ENCODE data around the gene APBB2. TPM values are rescaled to one million over a fixed set of nuclear protein-coding genes. Genes with fewer than 3 reads are reported as not detected.

The APBB2 gene
- polyA plus RNA-seq, 3 donors = 0.15 to 0.33 TPM; not detected in 1

DNA sequence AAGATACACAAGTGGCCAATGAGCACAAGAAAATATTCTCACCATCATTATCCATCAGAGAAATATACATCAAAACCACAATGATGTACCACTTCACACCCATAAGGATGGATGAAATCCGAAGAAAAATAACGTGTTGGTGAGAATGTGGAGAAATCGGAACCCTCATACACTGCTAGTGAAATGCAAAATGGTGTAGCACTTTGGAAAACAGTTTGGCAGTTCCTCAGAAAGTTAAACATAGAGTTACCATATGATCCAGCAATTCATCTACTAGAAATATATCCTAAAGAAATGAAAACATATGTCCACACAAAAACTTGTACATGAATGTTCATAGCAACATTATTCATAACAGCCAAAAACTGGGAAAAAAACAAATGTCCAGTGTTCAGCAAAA is 18.5 kb upstream of the APBB2 start:
- H3K27ac ChIP-seq (ENCODE audit: low read depth in 1 of 2, low read length in 2 of 2) = no peak overlapping the region
- no peaks in the 10 kb centered on the region for H3K36me3 Mint-ChIP-seq
- no peaks in the 10 kb centered on the region for H3K4me1 ChIP-seq (ENCODE audit: control insufficient read depth in 1 of 2, insufficient read depth in 2 of 2, low read length in 2 of 2)
- intact Hi-C loops (cut with micrococcal nuclease) = no loop called here
- TF ChIP-seq, protein P1, sequence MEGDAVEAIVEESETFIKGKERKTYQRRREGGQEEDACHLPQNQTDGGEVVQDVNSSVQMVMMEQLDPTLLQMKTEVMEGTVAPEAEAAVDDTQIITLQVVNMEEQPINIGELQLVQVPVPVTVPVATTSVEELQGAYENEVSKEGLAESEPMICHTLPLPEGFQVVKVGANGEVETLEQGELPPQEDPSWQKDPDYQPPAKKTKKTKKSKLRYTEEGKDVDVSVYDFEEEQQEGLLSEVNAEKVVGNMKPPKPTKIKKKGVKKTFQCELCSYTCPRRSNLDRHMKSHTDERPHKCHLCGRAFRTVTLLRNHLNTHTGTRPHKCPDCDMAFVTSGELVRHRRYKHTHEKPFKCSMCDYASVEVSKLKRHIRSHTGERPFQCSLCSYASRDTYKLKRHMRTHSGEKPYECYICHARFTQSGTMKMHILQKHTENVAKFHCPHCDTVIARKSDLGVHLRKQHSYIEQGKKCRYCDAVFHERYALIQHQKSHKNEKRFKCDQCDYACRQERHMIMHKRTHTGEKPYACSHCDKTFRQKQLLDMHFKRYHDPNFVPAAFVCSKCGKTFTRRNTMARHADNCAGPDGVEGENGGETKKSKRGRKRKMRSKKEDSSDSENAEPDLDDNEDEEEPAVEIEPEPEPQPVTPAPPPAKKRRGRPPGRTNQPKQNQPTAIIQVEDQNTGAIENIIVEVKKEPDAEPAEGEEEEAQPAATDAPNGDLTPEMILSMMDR (IDR thresholded peaks at IDR 0.05) = no peak
- no peak overlapping the region for H2AFZ ChIP-seq (ENCODE audit: insufficient read depth, low read depth, low read length, poor library complexity, severe bottlenecking)
- no peaks in the 10 kb centered on the region for H3K9me3 ChIP-seq (replicated peaks in 1 of 2; ENCODE audit: control insufficient read depth in 1 of 2, insufficient read depth in 1 of 2, low read length in 2 of 2)
- H3K9ac ChIP-seq (ENCODE audit: insufficient read depth, low read length, poor library complexity, severe bottlenecking) = no peak overlapping the region
- no peak for DNase-seq
- no peaks in the 10 kb centered on the region for H3K36me3 ChIP-seq (replicated peaks in 1 of 2; ENCODE audit: control insufficient read depth in 1 of 2, insufficient read depth in 2 of 2, low read length in 2 of 2)
- H3K27ac Mint-ChIP-seq = no peak overlapping the region
- H3K4me2 ChIP-seq (replicated peaks; ENCODE audit: extremely low read depth, low read length, poor library complexity, severe bottlenecking) = no peak overlapping the region
- peaks cover 0 to 2% (median 0%) of the 10 kb centered on the region in 7 donors for H3K9me3 Mint-ChIP-seq
- peaks cover 2 to 10% (median 6%) of the 10 kb centered on the region in 3 donors for H3K27me3 Mint-ChIP-seq (ENCODE audit: low read depth in 3 of 3)
- H3K4me3 Mint-ChIP-seq = no peak overlapping the region
- WGBS (ENCODE audit: insufficient coverage) = no CpG with 5 or more reads among the region's 3 CpGs
- no peak overlapping the region for H3K4me3 ChIP-seq (replicated peaks in 1 of 3; ENCODE audit: low read depth in 2 of 3, low read length in 3 of 3)
- H3K27me3 ChIP-seq (ENCODE audit: control insufficient read depth in 2 of 2, insufficient read depth in 2 of 2, low read length in 2 of 2) = no peaks in the 10 kb centered on the region
- H4K20me1 ChIP-seq (ENCODE audit: insufficient read depth, low read length) = no peaks in the 10 kb centered on the region
- H3K79me2 ChIP-seq (ENCODE audit: insufficient read depth, low read length) = no peaks in the 10 kb centered on the region
- H3K4me1 Mint-ChIP-seq = peaks cover 5% of the 10 kb centered on the region

DNA sequence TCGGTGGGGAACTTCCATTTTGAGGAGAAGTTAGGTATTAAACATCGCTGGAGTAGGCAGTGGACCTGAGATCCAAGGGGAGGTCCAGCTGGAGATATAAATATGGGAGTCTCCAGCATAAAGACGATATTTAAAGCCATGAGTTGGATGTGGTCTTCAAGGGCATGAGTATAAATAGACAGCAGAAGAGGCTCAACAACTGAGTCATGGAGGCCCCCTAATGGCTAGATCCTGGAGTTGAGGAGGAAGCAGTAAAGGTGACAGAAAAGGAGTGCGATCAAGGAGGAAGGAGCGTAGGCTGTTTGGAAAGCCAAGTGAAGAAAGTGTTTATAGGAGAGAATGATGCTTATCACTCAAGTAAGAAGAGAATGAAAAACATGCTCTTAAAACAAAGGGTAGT is 18.1 kb upstream of the APBB2 start:
- H2AFZ ChIP-seq (ENCODE audit: insufficient read depth, low read depth, low read length, poor library complexity, severe bottlenecking) = no peak overlapping the region
- Mint-ChIP-seq H3K36me3 (no peaks in the 10 kb centered on the region), H3K4me3 (no peak overlapping the region), H3K9me3 (peaks cover 0 to 2% (median 0%) of the 10 kb centered on the region in 7 donors), H3K27ac (no peak overlapping the region), H3K4me1 (peaks cover 5% of the 10 kb centered on the region), H3K27me3 (ENCODE audit: low read depth in 3 of 3) (peaks cover 2 to 10% (median 6%) of the 10 kb centered on the region in 3 donors)
- H3K4me2 ChIP-seq (replicated peaks; ENCODE audit: extremely low read depth, low read length, poor library complexity, severe bottlenecking) = no peak overlapping the region
- TF ChIP-seq, protein P1 (IDR thresholded peaks at IDR 0.05) = no peak
- intact Hi-C loops (cut with micrococcal nuclease) = no loop called here
- H3K27ac ChIP-seq (ENCODE audit: low read depth in 1 of 2, low read length in 2 of 2) = no peak overlapping the region
- no peak overlapping the region for H3K9ac ChIP-seq (ENCODE audit: insufficient read depth, low read length, poor library complexity, severe bottlenecking)
- H3K9me3 ChIP-seq (replicated peaks in 1 of 2; ENCODE audit: control insufficient read depth in 1 of 2, insufficient read depth in 1 of 2, low read length in 2 of 2) = no peaks in the 10 kb centered on the region
- no peaks in the 10 kb centered on the region for H3K36me3 ChIP-seq (replicated peaks in 1 of 2; ENCODE audit: control insufficient read depth in 1 of 2, insufficient read depth in 2 of 2, low read length in 2 of 2)
- H3K4me1 ChIP-seq (ENCODE audit: control insufficient read depth in 1 of 2, insufficient read depth in 2 of 2, low read length in 2 of 2) = no peaks in the 10 kb centered on the region
- no peaks in the 10 kb centered on the region for H4K20me1 ChIP-seq (ENCODE audit: insufficient read depth, low read length)
- DNase-seq = no peak
- H3K79me2 ChIP-seq (ENCODE audit: insufficient read depth, low read length) = no peaks in the 10 kb centered on the region
- WGBS (ENCODE audit: insufficient coverage) = 92% methylated on average over 5 of the region's 5 CpGs
- H3K27me3 ChIP-seq (ENCODE audit: control insufficient read depth in 2 of 2, insufficient read depth in 2 of 2, low read length in 2 of 2) = no peaks in the 10 kb centered on the region
- H3K4me3 ChIP-seq (replicated peaks in 1 of 3; ENCODE audit: low read depth in 2 of 3, low read length in 3 of 3) = no peak overlapping the region
